Ascending aorta (tissue), 2 donors: ENCODE data around the gene IGFBP2. TPM values are rescaled to one million over a fixed set of nuclear protein-coding genes. Genes with fewer than 3 reads are reported as not detected.

ENCODE experiments used
- DNase-seq, 2 donors: peaks; one replicate each; pipeline ENCODE4 v3.0.0-alpha.2; 2019; ENCODE audit warnings: low spot score in 2 of 2
- H3K27ac ChIP-seq, 2 donors: fragments of 200-600 bp; sonication (generic); one replicate each; pipeline ENCODE4 v1.5.1; 2016 to 2017; ENCODE audit warnings: mild to moderate bottlenecking in 1 of 2
- H3K27me3 ChIP-seq: fragments of 200-600 bp; sonication (generic); one replicate; pipeline ENCODE4 v1.5.1; 2017
- H3K36me3 ChIP-seq, 2 donors: fragments of 200-600 bp; sonication (generic); one replicate each; pipeline ENCODE4 v1.5.1; 2016
- H3K4me1 ChIP-seq, 2 donors: fragments of 200-600 bp; sonication (generic); one replicate each; pipeline ENCODE4 v1.5.1; 2016 to 2017; ENCODE audit warnings: mild to moderate bottlenecking in 1 of 2
- H3K4me3 ChIP-seq, 2 donors: fragments of 200-600 bp; sonication (generic); one replicate each; pipeline ENCODE4 v1.5.1; 2016 to 2017; ENCODE audit warnings: mild to moderate bottlenecking in 1 of 2
- H3K9me3 ChIP-seq, 2 donors: fragments of 200-600 bp; sonication (generic); one replicate each; pipeline ENCODE4 v1.5.1; 2016
- intact Hi-C: fragments of 100-400 bp; cut with DNase I; formaldehyde crosslinking; loops from one replicate; pipeline ENCODE4 v1.15.1; 2023
- total RNA-seq: library from RNA; depleted of rRNA; stranded (reverse); fragments of >200 nt; gene quantifications from one replicate; pipeline ENCODE4 v1.1.0, GENCODE V29; 2016
- TF ChIP-seq, protein P1 (sequence below), 3 experiments: fragments of 200-600 bp in 2 of 3; fragments of 450-650 bp in 1 of 3; sonication (generic) in 2 of 3; IDR thresholded peaks; one replicate each; pipeline ENCODE4 v1.5.1; 2016 to 2019; ENCODE audit warnings: antibody characterized with exemption in 3 of 3, mild to moderate bottlenecking in 1 of 3, moderate library complexity in 1 of 3

The IGFBP2 gene
- total RNA-seq, 1 donor from 2014 or later, result 1,691 TPM

DNA sequence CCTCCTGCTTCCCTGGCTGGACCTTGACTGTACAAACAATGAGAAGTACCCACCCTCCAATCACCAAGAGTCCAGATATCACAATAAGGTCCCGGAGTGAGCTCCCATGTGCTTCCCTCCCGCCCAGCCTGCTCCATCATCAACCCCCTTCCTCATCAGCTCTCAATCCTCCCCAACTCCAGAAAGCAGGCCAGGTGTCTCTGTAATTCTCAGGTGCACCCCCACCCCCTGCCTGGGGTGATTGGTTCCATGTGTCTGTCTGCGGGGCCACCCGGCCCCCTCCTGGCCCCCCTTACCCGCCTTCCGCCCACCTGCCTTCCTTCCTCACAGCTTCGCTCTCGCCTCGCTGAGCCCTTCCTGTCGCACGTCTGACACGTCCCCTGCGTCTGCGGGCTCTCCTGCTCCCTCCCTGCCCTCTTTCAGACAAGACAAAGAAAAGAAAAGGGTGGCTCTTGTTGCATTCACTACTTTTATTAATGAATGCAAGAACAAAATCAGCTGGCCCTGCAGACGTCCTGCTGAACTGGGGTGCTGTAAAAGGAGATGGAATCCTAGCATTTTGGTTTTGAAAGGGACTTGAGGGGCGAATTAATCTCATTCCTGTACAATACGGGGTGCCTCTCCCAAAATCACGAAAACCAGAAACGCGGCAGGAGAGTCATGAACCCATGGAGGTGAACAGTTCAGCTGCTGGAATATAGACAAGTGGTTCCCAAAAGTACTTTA is 26.5 kb upstream of the IGFBP2 start:
- Histone ChIP-seq H3K4me3 (no peak overlapping the region), H3K27ac (no peak overlapping the region), H3K27me3 (no peaks in the 10 kb centered on the region), H3K36me3 (no peaks in the 10 kb centered on the region), H3K4me1 (no peaks in the 10 kb centered on the region), H3K9me3 (no peaks in the 10 kb centered on the region)
- intact Hi-C loops, result no loop called here
- TF ChIP-seq, protein P1, sequence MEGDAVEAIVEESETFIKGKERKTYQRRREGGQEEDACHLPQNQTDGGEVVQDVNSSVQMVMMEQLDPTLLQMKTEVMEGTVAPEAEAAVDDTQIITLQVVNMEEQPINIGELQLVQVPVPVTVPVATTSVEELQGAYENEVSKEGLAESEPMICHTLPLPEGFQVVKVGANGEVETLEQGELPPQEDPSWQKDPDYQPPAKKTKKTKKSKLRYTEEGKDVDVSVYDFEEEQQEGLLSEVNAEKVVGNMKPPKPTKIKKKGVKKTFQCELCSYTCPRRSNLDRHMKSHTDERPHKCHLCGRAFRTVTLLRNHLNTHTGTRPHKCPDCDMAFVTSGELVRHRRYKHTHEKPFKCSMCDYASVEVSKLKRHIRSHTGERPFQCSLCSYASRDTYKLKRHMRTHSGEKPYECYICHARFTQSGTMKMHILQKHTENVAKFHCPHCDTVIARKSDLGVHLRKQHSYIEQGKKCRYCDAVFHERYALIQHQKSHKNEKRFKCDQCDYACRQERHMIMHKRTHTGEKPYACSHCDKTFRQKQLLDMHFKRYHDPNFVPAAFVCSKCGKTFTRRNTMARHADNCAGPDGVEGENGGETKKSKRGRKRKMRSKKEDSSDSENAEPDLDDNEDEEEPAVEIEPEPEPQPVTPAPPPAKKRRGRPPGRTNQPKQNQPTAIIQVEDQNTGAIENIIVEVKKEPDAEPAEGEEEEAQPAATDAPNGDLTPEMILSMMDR (IDR thresholded peaks at IDR 0.05), result no peak
- DNase-seq, result no peak

DNA sequence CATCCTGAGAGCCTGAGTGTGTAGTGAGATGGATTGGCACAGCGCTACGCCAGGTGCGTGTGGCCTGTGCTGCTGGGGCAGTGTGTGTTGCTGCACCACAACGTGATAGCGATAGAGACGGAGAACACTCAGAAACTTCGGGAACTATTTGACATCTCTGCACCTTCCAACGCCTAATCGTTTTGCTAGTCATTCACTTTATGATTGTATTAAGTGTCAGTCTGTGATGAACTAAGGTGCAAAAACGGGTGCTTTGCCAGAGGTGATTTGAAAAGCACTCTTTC is 26.0 kb upstream of the IGFBP2 start:
- TF ChIP-seq, protein P1 (IDR thresholded peaks at IDR 0.05), result no peak
- Histone ChIP-seq H3K36me3 (no peaks in the 10 kb centered on the region), H3K4me1 (no peaks in the 10 kb centered on the region), H3K27ac (no peak overlapping the region), H3K27me3 (no peaks in the 10 kb centered on the region), H3K9me3 (no peaks in the 10 kb centered on the region), H3K4me3 (no peak overlapping the region)
- intact Hi-C loops, result no loop called here
- no peak for DNase-seq

DNA sequence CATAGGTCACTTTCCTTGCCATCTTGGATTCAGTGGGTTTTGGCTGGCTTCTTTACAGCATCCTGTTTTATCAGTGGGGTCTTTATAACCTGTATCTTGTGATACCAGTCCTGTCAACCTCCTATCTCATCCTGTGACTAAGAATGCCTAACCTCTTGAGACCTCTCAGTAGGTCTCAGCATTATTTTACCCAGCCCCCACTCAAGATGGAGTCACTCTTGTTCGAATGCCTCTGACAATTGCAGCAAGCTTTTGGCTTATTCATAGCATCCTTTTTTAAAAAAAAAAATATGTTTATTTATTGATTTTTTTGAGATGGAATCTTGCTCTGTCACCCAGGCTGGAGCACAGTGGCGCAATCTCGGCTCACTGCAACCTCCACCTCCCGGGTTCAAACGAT is 24.7 kb upstream of the IGFBP2 start:
- Histone ChIP-seq H3K36me3 (no peaks in the 10 kb centered on the region), H3K4me1 (no peaks in the 10 kb centered on the region), H3K4me3 (no peak overlapping the region), H3K27ac (no peak overlapping the region), H3K9me3 (no peaks in the 10 kb centered on the region), H3K27me3 (no peaks in the 10 kb centered on the region)
- DNase-seq, result no peak
- intact Hi-C loops, result no loop called here
- TF ChIP-seq, protein P1 (IDR thresholded peaks at IDR 0.05), result no peak

GRCh38 chr2:216615298-216616082 is 17.7 kb upstream of the IGFBP2 start:
- Histone ChIP-seq H3K36me3 (no peaks in the 10 kb centered on the region), H3K9me3 (no peaks in the 10 kb centered on the region), H3K27ac (no peak overlapping the region), H3K27me3 (no peaks in the 10 kb centered on the region), H3K4me3 (no peak overlapping the region), H3K4me1 (peaks cover 0 to 10% of the 10 kb centered on the region in 2 donors)
- no peak for DNase-seq
- TF ChIP-seq, protein P1 (IDR thresholded peaks at IDR 0.05), result no peak
- intact Hi-C loops, result loop anchor here (5.0 kb wide), 1 partner anchor 38 kb away; no protein-coding TSS in a partner anchor

GRCh38 chr2:216616083-216616678 is 17.0 kb upstream of the IGFBP2 start:
- TF ChIP-seq, protein P1 (IDR thresholded peaks at IDR 0.05), result no peak
- Histone ChIP-seq H3K36me3 (no peaks in the 10 kb centered on the region), H3K4me3 (no peak overlapping the region), H3K27me3 (no peaks in the 10 kb centered on the region), H3K4me1 (peaks cover 5 to 17% of the 10 kb centered on the region in 2 donors), H3K27ac (no peak overlapping the region), H3K9me3 (no peaks in the 10 kb centered on the region)
- intact Hi-C loops, result loop anchor here (5.0 kb wide), 1 partner anchor 39 kb away; no protein-coding TSS in a partner anchor
- no peak for DNase-seq
